ENCODE measurements around the gene BEND3.

Gene BEND3

GRCh38 chr6:107110200-107110599 is 5.1 kb downstream of the BEND3 start:
- DNase-seq (ENCODE audit: low read depth) = no peak
- TF ChIP-seq CTCF (IDR thresholded peaks at IDR 0.05; ENCODE audit: control insufficient read depth, extremely low read depth, insufficient read depth) = no peak
- H3K4me3 ChIP-seq (ENCODE audit: low read depth, low read length) = no peak overlapping the region

- no peak for TF ChIP-seq CTCF (IDR thresholded peaks at IDR 0.05; ENCODE audit: control insufficient read depth, extremely low read depth, insufficient read depth)
- no peak for DNase-seq (ENCODE audit: low read depth)
- H3K4me3 ChIP-seq (ENCODE audit: low read depth, low read length) = no peak overlapping the region
Measured at GRCh38 chr6:107108201-107108890, 7.0 kb downstream of the BEND3 start.

DNA sequence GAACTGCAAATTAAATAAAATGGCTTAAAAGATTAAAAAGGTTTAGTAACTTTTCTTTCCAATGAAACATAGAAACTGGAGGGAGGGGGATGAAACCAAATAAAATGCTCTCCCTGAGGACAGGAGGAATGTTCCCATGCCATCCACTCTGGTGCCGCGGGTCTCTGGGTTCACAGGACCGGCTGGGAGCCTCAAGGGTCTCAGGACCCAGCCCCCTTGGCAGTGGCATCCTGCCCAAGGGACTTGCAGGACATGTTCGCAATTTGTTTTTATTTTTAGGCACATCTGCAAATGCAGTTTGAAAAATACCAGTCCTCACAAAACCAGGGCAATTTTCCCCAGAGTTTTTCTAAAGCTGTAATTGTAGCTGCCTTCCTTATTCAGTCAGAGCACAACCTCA is 7.5 kb downstream of the BEND3 start:
- no peak for TF ChIP-seq CTCF (IDR thresholded peaks at IDR 0.05; ENCODE audit: control insufficient read depth, extremely low read depth, insufficient read depth)
- no peak for DNase-seq (ENCODE audit: low read depth)
- H3K4me3 ChIP-seq (ENCODE audit: low read depth, low read length) = no peak overlapping the region

DNA sequence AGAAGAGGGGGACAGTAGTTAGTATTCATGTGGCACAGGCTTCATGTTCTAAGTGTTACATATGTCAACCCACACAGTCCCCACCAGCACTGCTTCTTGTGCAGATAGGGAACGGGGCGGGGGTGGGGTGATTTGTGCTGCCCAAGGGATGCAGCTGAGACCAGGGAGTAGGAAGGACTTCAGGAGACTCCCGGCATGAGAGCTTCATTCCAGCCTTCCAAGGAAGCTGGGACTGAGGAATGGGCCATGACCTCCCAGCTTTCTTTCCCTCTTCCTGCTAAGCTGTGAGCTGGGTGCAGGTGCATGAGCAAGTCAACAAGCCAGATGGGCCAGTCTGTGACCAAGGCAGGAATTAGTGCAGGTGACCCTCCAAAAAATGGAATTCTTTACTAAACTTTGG is 9.2 kb downstream of the BEND3 start:
- no peak overlapping the region for H3K4me3 ChIP-seq (ENCODE audit: low read depth, low read length)
- TF ChIP-seq CTCF (IDR thresholded peaks at IDR 0.05; ENCODE audit: control insufficient read depth, extremely low read depth, insufficient read depth) = no peak
- no peak for DNase-seq (ENCODE audit: low read depth)

DNA sequence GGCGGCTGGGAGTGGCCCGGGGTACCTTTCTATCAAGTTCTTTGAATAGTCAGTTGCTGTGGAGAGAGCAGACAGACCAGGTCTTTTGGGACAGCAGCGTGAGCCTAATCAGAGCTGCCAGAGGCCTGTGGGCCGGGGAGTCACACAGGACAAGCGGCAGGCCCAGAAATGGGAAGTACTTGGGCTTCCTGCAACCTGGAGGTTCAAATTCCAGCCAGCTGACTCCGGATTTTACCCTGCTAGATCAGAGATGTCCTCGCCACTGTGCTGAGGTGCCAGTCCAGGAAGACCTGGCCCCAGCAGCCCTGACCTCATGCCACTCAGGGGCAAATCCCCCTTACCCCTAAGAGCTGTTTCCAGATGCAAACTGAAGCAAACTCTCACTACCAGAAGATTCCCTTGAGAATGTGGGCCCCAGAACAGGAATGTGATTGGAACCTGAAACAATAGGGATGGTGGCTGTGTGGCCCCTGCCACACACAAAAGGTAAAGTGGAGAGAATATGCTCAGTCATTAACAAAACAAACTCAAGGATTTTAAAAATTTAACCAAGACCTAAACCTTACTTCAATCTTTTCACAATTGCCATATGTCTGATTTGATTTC is 9.7 kb downstream of the BEND3 start:
- DNase-seq (ENCODE audit: low read depth) = no peak
- TF ChIP-seq CTCF (IDR thresholded peaks at IDR 0.05; ENCODE audit: control insufficient read depth, extremely low read depth, insufficient read depth) = no peak
- no peak overlapping the region for H3K4me3 ChIP-seq (ENCODE audit: low read depth, low read length)

GRCh38 chr6:107103082-107103481 is 12.2 kb downstream of the BEND3 start:
- no peak overlapping the region for H3K4me3 ChIP-seq (ENCODE audit: low read depth, low read length)
- TF ChIP-seq CTCF (IDR thresholded peaks at IDR 0.05; ENCODE audit: control insufficient read depth, extremely low read depth, insufficient read depth) = no peak
- DNase-seq (ENCODE audit: low read depth) = no peak

GRCh38 chr6:107102414-107102805 is 12.9 kb downstream of the BEND3 start:
- DNase-seq (ENCODE audit: low read depth) = no peak
- no peak for TF ChIP-seq CTCF (IDR thresholded peaks at IDR 0.05; ENCODE audit: control insufficient read depth, extremely low read depth, insufficient read depth)
- no peak overlapping the region for H3K4me3 ChIP-seq (ENCODE audit: low read depth, low read length)
